Activated CD8-positive, alpha-beta T cell treated with anti-CD3 and anti-CD28 coated beads for 36 hours (primary cell): ENCODE measurements around the gene AK8. TPM values are rescaled to one million over a fixed set of nuclear protein-coding genes. Genes with fewer than 3 reads are reported as not detected.
A peak's percentile ranks its signal among the peaks of the same experiment; 100 is the strongest.

Source experiments
- ATAC-seq: fragments of 200-7000 bp; cut with Tn5 transposase; one replicate; pipeline ENCODE4 v1.10.0; 2021; ENCODE audit warnings: mild to moderate bottlenecking, moderate library complexity
- CTCF ChIA-PET: fragments of 350-600 bp; sonication (Branson Sonifier 250); formaldehyde crosslinking; loops from one replicate; lab custom pipeline; 2021; ENCODE audit warnings: antibody characterized with exemption; lab: Charles Lee
- POLR2A ChIA-PET: fragments of 350-600 bp; sonication (Branson Sonifier 250); formaldehyde crosslinking; loops from one replicate; lab custom pipeline; 2021; ENCODE audit warnings: antibody characterized with exemption; lab: Charles Lee
- DNase-seq: peaks from one replicate; pipeline ENCODE4 v3.0.0-alpha.2; 2020
- H3K27ac Mint-ChIP-seq: one replicate; pipeline ENCODE4 v1.8.0; 2021; ENCODE audit warnings: mild to moderate bottlenecking, mixed read lengths
- H3K27me3 Mint-ChIP-seq: one replicate; pipeline ENCODE4 v1.8.0; 2021; ENCODE audit warnings: mixed read lengths
- H3K36me3 Mint-ChIP-seq: one replicate; pipeline ENCODE4 v1.8.0; 2021; ENCODE audit warnings: low read depth, mixed read lengths
- H3K4me1 Mint-ChIP-seq: one replicate; pipeline ENCODE4 v1.8.0; 2021; ENCODE audit warnings: low read depth, mixed read lengths
- H3K4me3 Mint-ChIP-seq: one replicate; pipeline ENCODE4 v1.8.0; 2021; ENCODE audit warnings: mild to moderate bottlenecking, moderate library complexity, mixed read lengths
- H3K9me3 Mint-ChIP-seq: one replicate; pipeline ENCODE4 v1.8.0; 2021; ENCODE audit warnings: mixed read lengths
- CTCF ChIP-seq: fragments of 200-600 bp; IDR thresholded peaks from one replicate; pipeline ENCODE4 v1.8.0; 2022; ENCODE audit warnings: antibody characterized with exemption, mild to moderate bottlenecking
- intact Hi-C: fragments of 100-400 bp; cut with micrococcal nuclease; formaldehyde crosslinking; loops from one replicate; pipeline ENCODE4 v1.10.0; 2022
- total RNA-seq, 2 experiments: library from RNA; stranded (reverse); gene quantifications; one replicate each; pipeline ENCODE4 v1.2.3, GENCODE V29; 2021

The AK8 gene
- not detected for total RNA-seq

- ATAC-seq: peak; percentile 78
- Mint-ChIP-seq H3K27ac (peak within 1 kb of the TSS; percentile 57), H3K36me3 (no peaks in the 10 kb centered on the region), H3K4me3 (peak within 1 kb of the TSS; percentile 72), H3K4me1 (peaks cover 19% of the 10 kb centered on the region), H3K9me3 (no peaks in the 10 kb centered on the region), H3K27me3 (no peaks in the 10 kb centered on the region)
- TF ChIP-seq CTCF: no peak
- peak; percentile 76 for DNase-seq
- CTCF ChIA-PET: interaction anchor here (1.1 to 2.0 kb wide), 3 partner anchors 23 to 41 kb away, joined by 3 to 10 read pairs (median 4); no protein-coding TSS in a partner anchor
- POLR2A ChIA-PET: interaction anchor here (1.1 to 1.5 kb wide), 4 partner anchors 10 to 29 kb away, joined by 3 to 4 read pairs (median 4); no protein-coding TSS in a partner anchor
- intact Hi-C loops: no loop called here
These were observed at the start of gene AK8 for GRCh38 chr9:132877824-132878694. AK8 (minus strand) TSS chr9:132878284; CDS start chr9:132878255, 29 bp downstream.

- no peak for TF ChIP-seq CTCF
- DNase-seq (no peak), ATAC-seq (no peak)
- ChIA-PET POLR2A (no interaction called here), CTCF (no interaction called here)
- H3K27me3 Mint-ChIP-seq: no peaks in the 10 kb centered on the region
- H3K4me1 Mint-ChIP-seq: no peaks in the 10 kb centered on the region
- H3K27ac Mint-ChIP-seq: no peak overlapping the region
- intact Hi-C loops: no loop called here
- no peaks in the 10 kb centered on the region for H3K9me3 Mint-ChIP-seq
- peaks cover 18% of the 10 kb centered on the region for H3K36me3 Mint-ChIP-seq
- no peak overlapping the region for H3K4me3 Mint-ChIP-seq
These were observed 49.6 kb upstream of the AK8 start for GRCh38 chr9:132927704-132928103.

- peaks cover 27% of the 10 kb centered on the region for H3K36me3 Mint-ChIP-seq
- H3K9me3 Mint-ChIP-seq: no peaks in the 10 kb centered on the region
- H3K4me3 Mint-ChIP-seq: no peak overlapping the region
- no peaks in the 10 kb centered on the region for H3K4me1 Mint-ChIP-seq
- ATAC-seq (no peak), DNase-seq (no peak)
- CTCF ChIA-PET: interaction anchor here (1.3 to 1.8 kb wide), 3 partner anchors 16 to 21 kb away, joined by 3 to 9 read pairs (median 4); partner anchors contain the start of gene TSC1
- TF ChIP-seq CTCF: no peak
- POLR2A ChIA-PET: interaction anchor here (0.6 kb wide), 1 partner anchor 490 kb away, joined by 3 read pairs; no protein-coding TSS in a partner anchor
- intact Hi-C loops: no loop called here
- no peak overlapping the region for H3K27ac Mint-ChIP-seq
- H3K27me3 Mint-ChIP-seq: no peaks in the 10 kb centered on the region
These were observed 45.3 kb upstream of the AK8 start for GRCh38 chr9:132923346-132923902.

GRCh38 chr9:132919614-132920268 is 41.7 kb upstream of the AK8 start:
- ChIA-PET CTCF (interaction anchor here (0.9 to 5.8 kb wide), 3 partner anchors 11 to 42 kb away, joined by 3 to 34 read pairs (median 4); partner anchors contain the start of genes AK8 and SPACA9), POLR2A (interaction anchor here (1.3 to 1.5 kb wide), 2 partner anchors 10 to 24 kb away, joined by 4 read pairs; no protein-coding TSS in a partner anchor)
- DNase-seq: no peak
- no peaks in the 10 kb centered on the region for H3K27me3 Mint-ChIP-seq
- no peak overlapping the region for H3K4me3 Mint-ChIP-seq
- no peak overlapping the region for H3K27ac Mint-ChIP-seq
- H3K36me3 Mint-ChIP-seq: peaks cover 37% of the 10 kb centered on the region
- intact Hi-C loops: no loop called here
- no peaks in the 10 kb centered on the region for H3K4me1 Mint-ChIP-seq
- no peaks in the 10 kb centered on the region for H3K9me3 Mint-ChIP-seq
- no peak for ATAC-seq
- no peak for TF ChIP-seq CTCF
